NOMO-1 treated with DMSO at 0.1 percent for 48 hours (cell line): Measurements from ENCODE around the gene CHRD.

ENCODE experiments used
- DNase-seq: peaks from one replicate; lab custom pipeline; 2025; ENCODE audit not compliant: unreplicated experiment; lab: John Stamatoyannopoulos, UW

Gene CHRD

GRCh38 chr3:184381261-184382224, 1.7 kb downstream of the CHRD start:
- DNase-seq = peak; percentile 50

- DNase-seq = no peak
Observed at GRCh38 chr3:184382326-184383032, 2.6 kb downstream of the CHRD start.

- no peak for DNase-seq
Observed at GRCh38 chr3:184383033-184383740, 3.3 kb downstream of the CHRD start.

- no peak for DNase-seq
Observed at GRCh38 chr3:184384342-184384741, 4.5 kb downstream of the CHRD start.

- DNase-seq = no peak
Observed at GRCh38 chr3:184384856-184385422, 5.1 kb downstream of the CHRD start.

GRCh38 chr3:184386047-184386806, 6.4 kb downstream of the CHRD start:
- DNase-seq = no peak

- no peak for DNase-seq
Observed at GRCh38 chr3:184387174-184387714, 7.4 kb downstream of the CHRD start.

GRCh38 chr3:184388164-184388935, 8.5 kb downstream of the CHRD start:
- no peak for DNase-seq

GRCh38 chr3:184388936-184389230, 9.0 kb downstream of the CHRD start:
- DNase-seq = no peak

GRCh38 chr3:184389384-184389783, 9.5 kb downstream of the CHRD start:
- no peak for DNase-seq

GRCh38 chr3:184389935-184390528, 10.2 kb downstream of the CHRD start:
- DNase-seq = no peak

- DNase-seq = no peak
Observed at GRCh38 chr3:184391266-184391665, 11.4 kb downstream of the CHRD start.

GRCh38 chr3:184395320-184395660, 15.4 kb downstream of the CHRD start:
- no peak for DNase-seq

GRCh38 chr3:184399410-184399809, 19.6 kb downstream of the CHRD start:
- no peak for DNase-seq

GRCh38 chr3:184405075-184406030, 25.5 kb downstream of the CHRD start:
- no peak for DNase-seq

GRCh38 chr3:184409331-184409926, 29.6 kb downstream of the CHRD start:
- DNase-seq = no peak

GRCh38 chr3:184409946-184410500, 30.2 kb downstream of the CHRD start:
- no peak for DNase-seq
